HEK293 (cell line): ENCODE data around the gene KAT2B.

Experiments
- GLIS1 ChIP-seq: fragments of 450-650 bp; formaldehyde crosslinking; IDR thresholded peaks from 2 replicates; pipeline ENCODE4 v1.5.1; 2016; ENCODE audit warnings: missing biosample characterization, missing genetic modification characterization
- MZF1 ChIP-seq: fragments of 450-650 bp; formaldehyde crosslinking; IDR thresholded peaks from 2 replicates; pipeline ENCODE4 v1.5.1; 2017; ENCODE audit warnings: missing biosample characterization, missing genetic modification characterization, borderline replicate concordance
- RBAK ChIP-seq: fragments of 450-650 bp; formaldehyde crosslinking; IDR thresholded peaks from 2 replicates; pipeline ENCODE4 v1.5.1; 2016; ENCODE audit warnings: missing biosample characterization, missing genetic modification characterization
- SP2 ChIP-seq: fragments of 450-650 bp; formaldehyde crosslinking; IDR thresholded peaks from 2 replicates; pipeline ENCODE4 v1.5.1; 2016; ENCODE audit warnings: missing biosample characterization, missing genetic modification characterization
- TRIM28 ChIP-seq: IDR thresholded peaks from 2 replicates; pipeline ENCODE4 v1.6.1; 2011; ENCODE audit warnings: low read length, control low read depth, borderline replicate concordance
- ZBTB10 ChIP-seq: fragments of 450-650 bp; formaldehyde crosslinking; IDR thresholded peaks from 2 replicates; pipeline ENCODE4 v1.5.1; 2016; ENCODE audit warnings: missing biosample characterization, missing genetic modification characterization
- ZBTB17 ChIP-seq: fragments of 450-650 bp; formaldehyde crosslinking; IDR thresholded peaks from 2 replicates; pipeline ENCODE4 v1.5.1; 2016; ENCODE audit warnings: missing biosample characterization, missing genetic modification characterization
- ZBTB20 ChIP-seq: fragments of 450-650 bp; formaldehyde crosslinking; IDR thresholded peaks from 2 replicates; pipeline ENCODE4 v1.5.1; 2016; ENCODE audit warnings: missing biosample characterization, missing genetic modification characterization
- ZEB2 ChIP-seq: fragments of 450-650 bp; formaldehyde crosslinking; IDR thresholded peaks from 2 replicates; pipeline ENCODE4 v1.5.1; 2016; ENCODE audit warnings: missing biosample characterization, missing genetic modification characterization
- ZFP69B ChIP-seq: fragments of 450-650 bp; formaldehyde crosslinking; IDR thresholded peaks from 2 replicates; pipeline ENCODE4 v1.5.1; 2016; ENCODE audit warnings: missing biosample characterization, missing genetic modification characterization
- ZIC2 ChIP-seq: fragments of 450-650 bp; formaldehyde crosslinking; IDR thresholded peaks from 2 replicates; pipeline ENCODE4 v1.5.1; 2016; ENCODE audit warnings: missing biosample characterization, missing genetic modification characterization
- ZNF138 ChIP-seq: fragments of 450-650 bp; formaldehyde crosslinking; IDR thresholded peaks from 2 replicates; pipeline ENCODE4 v1.5.1; 2016; ENCODE audit warnings: missing biosample characterization, missing genetic modification characterization, borderline replicate concordance
- ZNF155 ChIP-seq: fragments of 450-650 bp; formaldehyde crosslinking; IDR thresholded peaks from 2 replicates; pipeline ENCODE4 v1.5.1; 2016; ENCODE audit warnings: missing biosample characterization, missing genetic modification characterization
- ZNF280D ChIP-seq: fragments of 450-650 bp; formaldehyde crosslinking; IDR thresholded peaks from 2 replicates; pipeline ENCODE4 v1.5.1; 2016; ENCODE audit warnings: missing biosample characterization, missing genetic modification characterization
- ZNF335 ChIP-seq: fragments of 450-650 bp; formaldehyde crosslinking; conservative IDR thresholded peaks from 2 replicates; pipeline ENCODE4 v1.5.1; 2016; ENCODE audit warnings: missing biosample characterization, missing genetic modification characterization
- ZNF529 ChIP-seq: fragments of 450-650 bp; formaldehyde crosslinking; IDR thresholded peaks from 2 replicates; pipeline ENCODE4 v1.5.1; 2017; ENCODE audit warnings: missing genetic modification characterization, missing biosample characterization; ENCODE audit not compliant: insufficient replicate concordance
- ZNF558 ChIP-seq: fragments of 450-650 bp; formaldehyde crosslinking; IDR thresholded peaks from 2 replicates; pipeline ENCODE4 v1.5.1; 2016; ENCODE audit warnings: missing biosample characterization, missing genetic modification characterization
- ZNF701 ChIP-seq: fragments of 450-650 bp; formaldehyde crosslinking; IDR thresholded peaks from 2 replicates; pipeline ENCODE4 v1.5.1; 2016; ENCODE audit warnings: missing biosample characterization, missing genetic modification characterization
- ZNF791 ChIP-seq: fragments of 450-650 bp; formaldehyde crosslinking; IDR thresholded peaks from 2 replicates; pipeline ENCODE4 v1.5.1; 2016; ENCODE audit warnings: missing biosample characterization, missing genetic modification characterization
- TF ChIP-seq, protein P1 (sequence below): fragments of 450-650 bp; formaldehyde crosslinking; IDR thresholded peaks from 2 replicates; pipeline ENCODE4 v1.5.1; 2016; ENCODE audit warnings: missing biosample characterization, missing genetic modification characterization
- TF ChIP-seq, protein P2 (sequence below): fragments of 450-650 bp; formaldehyde crosslinking; IDR thresholded peaks from 2 replicates; pipeline ENCODE4 v1.5.1; 2016; ENCODE audit warnings: missing biosample characterization, missing genetic modification characterization
- TF ChIP-seq, protein P3 (sequence below): fragments of 450-650 bp; formaldehyde crosslinking; IDR thresholded peaks from 2 replicates; pipeline ENCODE4 v1.5.1; 2016; ENCODE audit warnings: missing biosample characterization, missing genetic modification characterization
- TF ChIP-seq, protein P4 (sequence below): fragments of 450-650 bp; formaldehyde crosslinking; IDR thresholded peaks from 2 replicates; pipeline ENCODE4 v1.5.1; 2016; ENCODE audit warnings: missing biosample characterization, missing genetic modification characterization
- TF ChIP-seq, protein P5 (sequence below): fragments of 450-650 bp; formaldehyde crosslinking; optimal IDR thresholded peaks from 2 replicates; pipeline ENCODE3; 2016; ENCODE audit warnings: missing biosample characterization, mild to moderate bottlenecking, missing genetic modification characterization

Gene KAT2B

GRCh38 chr3:20040548-20041196 is 426 bp downstream of the KAT2B start (continued):
- TF ChIP-seq ZNF335 (peak; percentile 52; the same call in 1 of the 2 replicates), ZNF558 (tag by site-specific recombination) (no peak; the same call in 1 of the 2 replicates), ZIC2 (tag by site-specific recombination) (peak; percentile 70), TRIM28 (no peak), ZNF791 (no peak), ZBTB20 (tag by site-specific recombination) (peak; percentile 90), ZBTB10 (tag by site-specific recombination) (peak; percentile 66), ZNF138 (no peak), MZF1 (tag by site-specific recombination) (peak; percentile 98), ZBTB17 (tag by site-specific recombination) (no peak; the same call in 1 of the 2 replicates), ZNF155 (tag by site-specific recombination) (no peak), SP2 (tag by site-specific recombination) (peak; percentile 71), ZNF529 (no peak), ZFP69B (tag by site-specific recombination) (peak; percentile 32; the same call in 1 of the 2 replicates), GLIS1 (tag by site-specific recombination) (peak; percentile 69), RBAK (no peak), ZNF280D (tag by site-specific recombination) (no peak), ZNF701 (tag by site-specific recombination) (no peak), ZEB2 (no peak; the same call in none of the 2 replicates)
- TF ChIP-seq, protein P1, sequence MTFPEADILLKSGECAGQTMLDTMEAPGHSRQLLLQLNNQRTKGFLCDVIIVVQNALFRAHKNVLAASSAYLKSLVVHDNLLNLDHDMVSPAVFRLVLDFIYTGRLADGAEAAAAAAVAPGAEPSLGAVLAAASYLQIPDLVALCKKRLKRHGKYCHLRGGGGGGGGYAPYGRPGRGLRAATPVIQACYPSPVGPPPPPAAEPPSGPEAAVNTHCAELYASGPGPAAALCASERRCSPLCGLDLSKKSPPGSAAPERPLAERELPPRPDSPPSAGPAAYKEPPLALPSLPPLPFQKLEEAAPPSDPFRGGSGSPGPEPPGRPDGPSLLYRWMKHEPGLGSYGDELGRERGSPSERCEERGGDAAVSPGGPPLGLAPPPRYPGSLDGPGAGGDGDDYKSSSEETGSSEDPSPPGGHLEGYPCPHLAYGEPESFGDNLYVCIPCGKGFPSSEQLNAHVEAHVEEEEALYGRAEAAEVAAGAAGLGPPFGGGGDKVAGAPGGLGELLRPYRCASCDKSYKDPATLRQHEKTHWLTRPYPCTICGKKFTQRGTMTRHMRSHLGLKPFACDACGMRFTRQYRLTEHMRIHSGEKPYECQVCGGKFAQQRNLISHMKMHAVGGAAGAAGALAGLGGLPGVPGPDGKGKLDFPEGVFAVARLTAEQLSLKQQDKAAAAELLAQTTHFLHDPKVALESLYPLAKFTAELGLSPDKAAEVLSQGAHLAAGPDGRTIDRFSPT, result peak; percentile 53
- TF ChIP-seq, protein P2, sequence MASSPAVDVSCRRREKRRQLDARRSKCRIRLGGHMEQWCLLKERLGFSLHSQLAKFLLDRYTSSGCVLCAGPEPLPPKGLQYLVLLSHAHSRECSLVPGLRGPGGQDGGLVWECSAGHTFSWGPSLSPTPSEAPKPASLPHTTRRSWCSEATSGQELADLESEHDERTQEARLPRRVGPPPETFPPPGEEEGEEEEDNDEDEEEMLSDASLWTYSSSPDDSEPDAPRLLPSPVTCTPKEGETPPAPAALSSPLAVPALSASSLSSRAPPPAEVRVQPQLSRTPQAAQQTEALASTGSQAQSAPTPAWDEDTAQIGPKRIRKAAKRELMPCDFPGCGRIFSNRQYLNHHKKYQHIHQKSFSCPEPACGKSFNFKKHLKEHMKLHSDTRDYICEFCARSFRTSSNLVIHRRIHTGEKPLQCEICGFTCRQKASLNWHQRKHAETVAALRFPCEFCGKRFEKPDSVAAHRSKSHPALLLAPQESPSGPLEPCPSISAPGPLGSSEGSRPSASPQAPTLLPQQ (tag by site-specific recombination), result peak; percentile 69
- TF ChIP-seq, protein P3, sequence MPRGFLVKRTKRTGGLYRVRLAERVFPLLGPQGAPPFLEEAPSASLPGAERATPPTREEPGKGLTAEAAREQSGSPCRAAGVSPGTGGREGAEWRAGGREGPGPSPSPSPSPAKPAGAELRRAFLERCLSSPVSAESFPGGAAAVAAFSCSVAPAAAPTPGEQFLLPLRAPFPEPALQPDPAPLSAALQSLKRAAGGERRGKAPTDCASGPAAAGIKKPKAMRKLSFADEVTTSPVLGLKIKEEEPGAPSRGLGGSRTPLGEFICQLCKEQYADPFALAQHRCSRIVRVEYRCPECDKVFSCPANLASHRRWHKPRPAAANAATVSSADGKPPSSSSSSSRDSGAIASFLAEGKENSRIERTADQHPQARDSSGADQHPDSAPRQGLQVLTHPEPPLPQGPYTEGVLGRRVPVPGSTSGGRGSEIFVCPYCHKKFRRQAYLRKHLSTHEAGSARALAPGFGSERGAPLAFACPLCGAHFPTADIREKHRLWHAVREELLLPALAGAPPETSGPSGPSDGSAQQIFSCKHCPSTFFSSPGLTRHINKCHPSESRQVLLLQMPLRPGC (tag by site-specific recombination), result peak; percentile 38; the same call in 1 of the 2 replicates
- TF ChIP-seq, protein P4, sequence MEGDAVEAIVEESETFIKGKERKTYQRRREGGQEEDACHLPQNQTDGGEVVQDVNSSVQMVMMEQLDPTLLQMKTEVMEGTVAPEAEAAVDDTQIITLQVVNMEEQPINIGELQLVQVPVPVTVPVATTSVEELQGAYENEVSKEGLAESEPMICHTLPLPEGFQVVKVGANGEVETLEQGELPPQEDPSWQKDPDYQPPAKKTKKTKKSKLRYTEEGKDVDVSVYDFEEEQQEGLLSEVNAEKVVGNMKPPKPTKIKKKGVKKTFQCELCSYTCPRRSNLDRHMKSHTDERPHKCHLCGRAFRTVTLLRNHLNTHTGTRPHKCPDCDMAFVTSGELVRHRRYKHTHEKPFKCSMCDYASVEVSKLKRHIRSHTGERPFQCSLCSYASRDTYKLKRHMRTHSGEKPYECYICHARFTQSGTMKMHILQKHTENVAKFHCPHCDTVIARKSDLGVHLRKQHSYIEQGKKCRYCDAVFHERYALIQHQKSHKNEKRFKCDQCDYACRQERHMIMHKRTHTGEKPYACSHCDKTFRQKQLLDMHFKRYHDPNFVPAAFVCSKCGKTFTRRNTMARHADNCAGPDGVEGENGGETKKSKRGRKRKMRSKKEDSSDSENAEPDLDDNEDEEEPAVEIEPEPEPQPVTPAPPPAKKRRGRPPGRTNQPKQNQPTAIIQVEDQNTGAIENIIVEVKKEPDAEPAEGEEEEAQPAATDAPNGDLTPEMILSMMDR, result peak; percentile 64
- TF ChIP-seq, protein P5, sequence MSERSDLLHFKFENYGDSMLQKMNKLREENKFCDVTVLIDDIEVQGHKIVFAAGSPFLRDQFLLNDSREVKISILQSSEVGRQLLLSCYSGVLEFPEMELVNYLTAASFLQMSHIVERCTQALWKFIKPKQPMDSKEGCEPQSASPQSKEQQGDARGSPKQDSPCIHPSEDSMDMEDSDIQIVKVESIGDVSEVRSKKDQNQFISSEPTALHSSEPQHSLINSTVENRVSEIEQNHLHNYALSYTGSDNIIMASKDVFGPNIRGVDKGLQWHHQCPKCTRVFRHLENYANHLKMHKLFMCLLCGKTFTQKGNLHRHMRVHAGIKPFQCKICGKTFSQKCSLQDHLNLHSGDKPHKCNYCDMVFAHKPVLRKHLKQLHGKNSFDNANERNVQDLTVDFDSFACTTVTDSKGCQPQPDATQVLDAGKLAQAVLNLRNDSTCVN (tag by site-specific recombination), result peak; percentile 77
